ENCODE measurements around the gene VIT. TPM values are rescaled to one million over a fixed set of nuclear protein-coding genes. Genes with fewer than 3 reads are reported as not detected.

Gene VIT
- total RNA-seq (2021) (not detected in 2 replicates), Bru-seq, nascent RNA (percentile 3 among the genes with signal in this experiment), BruChase-seq, experiment 1, labeled RNA remaining after a 2-hour chase (percentile 1 among the genes with signal in this experiment), BruChase-seq, experiment 2, labeled RNA remaining after a 6-hour chase (percentile 2 among the genes with signal in this experiment)
- long read RNA-seq = 0 reads

GRCh38 chr2:36696533-36696932, at the start of gene VIT:
VIT (plus strand) TSS chr2:36696707; CDS start chr2:36716371, 19,664 bp downstream.
- H3K4me3 ChIP-seq = no peak within 1 kb of the TSS
- no peaks in the 10 kb centered on the region for H3K9me3 ChIP-seq (ENCODE audit: insufficient read depth, low read depth)
- no peaks in the 10 kb centered on the region for H3K36me3 ChIP-seq (ENCODE audit: low read depth)
- no peak for TF ChIP-seq CTCF (conservative IDR thresholded peaks at IDR 0.05)
- no peak for TF ChIP-seq EZH2 (IDR thresholded peaks at IDR 0.05; ENCODE audit: low read depth)
- POLR2A ChIA-PET (ENCODE audit: unreplicated experiment) = no interaction called here
- no peak within 1 kb of the TSS for H3K27ac ChIP-seq
- H3F3A ChIP-seq (ENCODE audit: insufficient read depth, low read depth) = peaks cover 6% of the 10 kb centered on the region; the same call in 1 of the 2 replicates
- H4K20me1 ChIP-seq (ENCODE audit: insufficient read depth) = no peaks in the 10 kb centered on the region
- intact Hi-C loops (cut with micrococcal nuclease; ENCODE audit: unreplicated experiment) = no loop called here
- H3K79me2 ChIP-seq (ENCODE audit: low read depth) = no peaks in the 10 kb centered on the region
- H3K4me2 ChIP-seq = no peak within 1 kb of the TSS
- H2AFZ ChIP-seq = peak within 1 kb of the TSS; percentile 53; the same call in 1 of the 2 replicates
- CTCF ChIA-PET = interaction anchor here (0.6 kb wide), 1 partner anchor 85 kb away, joined by 4 read pairs; no protein-coding TSS in a partner anchor
- no TSS peak for BruUV-seq (replicated peaks)
- no peaks in the 10 kb centered on the region for H3K9me2 ChIP-seq (ENCODE audit: insufficient read depth)
- no peaks in the 10 kb centered on the region for H3K27me3 ChIP-seq (ENCODE audit: insufficient read depth, low read depth)
- no peak for DNase-seq
- peaks cover 9% of the 10 kb centered on the region for H3K4me1 ChIP-seq (replicated peaks; ENCODE audit: insufficient read depth)

GRCh38 chr2:36650031-36650829, 46.3 kb upstream of the VIT start:
- CTCF ChIA-PET = no interaction called here
- H3K27ac ChIP-seq = peak overlapping the region; percentile 74
- H3K36me3 ChIP-seq (ENCODE audit: low read depth) = no peaks in the 10 kb centered on the region
- H3K27me3 ChIP-seq (ENCODE audit: insufficient read depth, low read depth) = no peaks in the 10 kb centered on the region
- H4K20me1 ChIP-seq (ENCODE audit: insufficient read depth) = no peaks in the 10 kb centered on the region
- peaks cover 17% of the 10 kb centered on the region; the same call in 1 of the 2 replicates for H3F3A ChIP-seq (ENCODE audit: insufficient read depth, low read depth)
- H3K4me1 ChIP-seq (replicated peaks; ENCODE audit: insufficient read depth) = peaks cover 23% of the 10 kb centered on the region
- DNase-seq = peak; percentile 65 to 94
- H3K4me3 ChIP-seq = peak overlapping the region; percentile 36; the same call in 1 of the 2 replicates
- TF ChIP-seq EZH2 (IDR thresholded peaks at IDR 0.05; ENCODE audit: low read depth) (no peak), CTCF (conservative IDR thresholded peaks at IDR 0.05) (no peak)
- H3K79me2 ChIP-seq (ENCODE audit: low read depth) = no peaks in the 10 kb centered on the region
- peak overlapping the region; percentile 76 for H2AFZ ChIP-seq
- POLR2A ChIA-PET (ENCODE audit: unreplicated experiment) = interaction anchor here (0.5 to 0.9 kb wide), 6 partner anchors 8 to 285 kb away, joined by 3 to 7 read pairs (median 4); no protein-coding TSS in a partner anchor
- H3K4me2 ChIP-seq = peak overlapping the region; percentile 77
- no peaks in the 10 kb centered on the region for H3K9me2 ChIP-seq (ENCODE audit: insufficient read depth)
- BruUV-seq (replicated peaks) = no TSS peak
- intact Hi-C loops (cut with micrococcal nuclease; ENCODE audit: unreplicated experiment) = loop anchor here (1.0 kb wide), 1 partner anchor 53 kb away; no protein-coding TSS in a partner anchor
- peaks cover 3% of the 10 kb centered on the region; the same call in 1 of the 2 replicates for H3K9me3 ChIP-seq (ENCODE audit: insufficient read depth, low read depth)

- TF ChIP-seq EZH2 (IDR thresholded peaks at IDR 0.05; ENCODE audit: low read depth) = no peak
- no peak for TF ChIP-seq CTCF (conservative IDR thresholded peaks at IDR 0.05)
- BruUV-seq (replicated peaks) = no TSS peak
- CTCF ChIA-PET = no interaction called here
- no peak overlapping the region for H3K4me3 ChIP-seq
- H3K79me2 ChIP-seq (ENCODE audit: low read depth) = no peaks in the 10 kb centered on the region
- no peak overlapping the region for H2AFZ ChIP-seq
- no peaks in the 10 kb centered on the region for H4K20me1 ChIP-seq (ENCODE audit: insufficient read depth)
- H3K4me2 ChIP-seq = no peak overlapping the region
- H3K36me3 ChIP-seq (ENCODE audit: low read depth) = no peaks in the 10 kb centered on the region
- peaks cover 19% of the 10 kb centered on the region; the same call in 1 of the 2 replicates for H3F3A ChIP-seq (ENCODE audit: insufficient read depth, low read depth)
- no peaks in the 10 kb centered on the region for H3K9me2 ChIP-seq (ENCODE audit: insufficient read depth)
- DNase-seq = no peak
- peaks cover 23% of the 10 kb centered on the region for H3K4me1 ChIP-seq (replicated peaks; ENCODE audit: insufficient read depth)
- intact Hi-C loops (cut with micrococcal nuclease; ENCODE audit: unreplicated experiment) = no loop called here
- H3K9me3 ChIP-seq (ENCODE audit: insufficient read depth, low read depth) = no peaks in the 10 kb centered on the region; the same call in 1 of the 2 replicates
- H3K27ac ChIP-seq = no peak overlapping the region
- H3K27me3 ChIP-seq (ENCODE audit: insufficient read depth, low read depth) = no peaks in the 10 kb centered on the region
- POLR2A ChIA-PET (ENCODE audit: unreplicated experiment) = no interaction called here
Measured at GRCh38 chr2:36653155-36653554, 43.4 kb upstream of the VIT start.
